Anterior cingulate cortex (tissue), 58 donors: Measurements from ENCODE around the gene RORB.
"Not testable (repeated sequence)": the region's sequence is repeated elsewhere in the genome, so short reads cannot be mapped to it uniquely, and the experiment has no call there.

Experiments
- DNase-seq, 58 donors: peaks; one replicate each; lab custom pipeline; 2025; lab: John Stamatoyannopoulos, UW

Gene RORB

DNA sequence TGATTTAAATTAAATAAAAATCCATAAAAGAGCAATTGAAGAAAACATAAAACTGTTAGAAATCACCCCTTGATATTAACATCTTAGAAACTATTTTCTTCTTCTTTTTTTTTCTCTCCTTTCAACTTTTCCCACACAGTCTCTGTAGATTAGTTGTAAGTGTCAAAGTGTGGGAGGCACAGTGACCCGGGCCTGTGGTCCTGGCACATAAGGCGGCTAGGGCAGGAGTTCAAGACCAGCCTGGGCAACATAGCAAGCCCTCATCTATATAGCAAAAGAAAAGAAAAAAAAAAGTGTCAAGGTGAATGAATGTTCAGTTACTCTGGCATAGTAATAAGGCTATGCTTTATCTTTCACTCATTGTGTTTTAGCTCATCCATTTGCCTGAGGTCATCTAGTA, 14.2 kb downstream of the RORB start:
- no peak for DNase-seq

DNA sequence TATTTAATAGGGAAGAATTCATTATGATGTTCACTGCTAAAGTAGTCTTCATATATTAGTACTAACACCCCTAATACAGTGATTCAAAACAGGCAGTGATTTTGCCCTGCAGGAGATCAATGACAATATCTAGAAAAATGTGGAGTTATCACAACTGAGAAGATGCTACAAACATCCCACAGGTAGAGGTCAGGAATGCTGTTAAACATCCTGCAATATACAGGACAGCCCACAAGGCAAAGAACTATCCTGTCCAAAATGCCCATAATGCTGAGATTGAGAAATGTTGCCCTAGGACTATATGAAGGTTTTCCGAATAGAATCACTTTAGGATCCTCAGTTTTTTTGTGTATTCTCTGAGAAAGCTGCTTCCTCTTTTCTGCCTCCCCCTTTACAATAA, 15.3 kb downstream of the RORB start:
- no peak for DNase-seq

DNA sequence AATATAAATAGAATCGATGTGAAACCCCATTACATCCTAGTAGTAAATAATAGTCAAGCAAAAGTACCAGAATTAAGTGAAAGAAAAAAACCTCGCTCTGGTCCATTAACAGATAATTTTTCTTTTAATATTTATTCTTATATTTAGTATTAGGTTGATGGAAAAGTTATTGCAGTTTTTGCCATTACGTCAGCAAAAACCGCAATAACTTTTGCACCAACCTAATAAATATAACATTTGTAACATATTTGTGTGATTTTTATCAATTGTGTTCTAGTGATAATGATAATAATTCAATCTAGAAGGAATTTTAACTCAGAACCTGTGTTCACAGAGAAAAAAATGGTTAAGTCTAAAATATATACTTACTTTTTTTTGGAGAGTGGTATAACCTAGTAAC, 16.1 kb downstream of the RORB start:
- no peak for DNase-seq

DNA sequence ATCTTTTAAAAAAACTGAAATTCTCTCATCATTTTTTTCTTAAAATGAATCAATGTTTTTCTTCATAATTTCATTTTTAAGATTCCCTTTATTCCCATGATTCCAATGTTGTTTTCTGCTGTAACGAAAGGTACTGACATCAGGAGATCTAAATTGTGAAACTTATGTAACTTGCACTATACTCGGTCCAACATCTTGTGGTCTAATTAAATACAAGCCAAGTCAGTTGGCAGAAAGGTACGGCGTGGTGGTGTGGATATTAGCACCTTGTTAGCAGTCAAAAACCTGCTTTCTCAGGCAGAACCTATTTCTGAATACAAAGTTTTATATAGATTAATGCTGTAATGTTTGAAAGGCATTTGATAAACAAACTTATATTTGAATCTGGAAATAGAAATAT, 20.1 kb downstream of the RORB start:
- DNase-seq: no peak

DNA sequence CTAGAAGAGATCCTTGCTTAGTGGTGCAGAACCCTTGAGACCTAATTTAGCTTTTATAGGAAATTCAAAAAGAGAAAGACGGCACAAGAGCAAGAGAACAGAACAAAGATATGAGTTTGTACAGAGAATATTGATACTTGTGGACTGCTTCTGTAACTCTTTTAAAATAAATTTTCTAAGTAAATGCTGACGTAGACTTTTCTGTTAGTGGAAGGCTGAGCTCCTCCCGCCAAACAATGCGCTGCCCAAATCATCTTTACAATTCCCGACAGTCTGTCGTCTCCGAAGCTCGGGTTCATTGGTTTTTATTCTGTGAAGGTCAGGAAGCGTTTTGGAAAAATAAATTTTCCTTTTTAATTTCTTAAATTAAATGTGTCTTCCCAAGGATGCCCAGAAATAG, 22.3 kb downstream of the RORB start:
- no peak for DNase-seq

GRCh38 chr9:74521009-74521408, 23.9 kb downstream of the RORB start:
- no peak for DNase-seq

DNA sequence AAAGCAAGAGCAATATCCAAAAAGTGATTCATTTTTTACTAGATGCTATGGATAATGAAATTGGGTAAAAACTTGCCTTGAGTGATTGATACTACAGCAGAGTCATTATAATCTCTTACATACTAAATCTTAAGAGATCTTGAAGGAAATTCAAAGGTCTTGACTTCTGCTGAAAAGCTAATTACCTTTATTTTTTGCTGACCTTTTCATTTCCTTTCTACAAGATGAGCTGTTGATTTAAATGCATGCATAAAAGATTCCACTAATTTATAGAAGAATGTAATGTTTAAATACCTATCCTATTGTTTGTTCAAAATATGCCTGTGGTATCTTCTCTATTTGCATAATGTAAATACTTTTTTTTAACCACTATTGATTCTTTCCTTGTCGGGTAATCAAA, 27.2 kb downstream of the RORB start:
- no peak for DNase-seq

DNA sequence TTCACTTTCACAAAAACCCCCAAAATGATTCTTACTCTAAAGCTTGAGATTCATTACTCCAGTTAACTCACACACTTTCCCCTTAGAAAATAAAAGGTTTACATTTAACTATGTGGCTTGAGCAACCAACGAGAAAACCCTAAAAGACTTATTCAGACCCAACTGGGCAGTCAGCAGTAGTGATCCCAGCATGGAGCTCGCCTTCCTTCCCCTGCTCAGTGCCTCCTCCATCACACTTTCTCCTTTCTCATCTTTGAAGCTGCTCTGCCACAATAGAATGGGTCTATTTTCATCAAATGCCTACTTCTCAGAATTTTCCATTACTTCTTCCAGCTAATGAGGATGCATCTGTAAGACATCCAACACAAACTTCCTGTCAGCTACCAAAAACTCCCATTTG, 29.1 kb downstream of the RORB start:
- DNase-seq: no peak

DNA sequence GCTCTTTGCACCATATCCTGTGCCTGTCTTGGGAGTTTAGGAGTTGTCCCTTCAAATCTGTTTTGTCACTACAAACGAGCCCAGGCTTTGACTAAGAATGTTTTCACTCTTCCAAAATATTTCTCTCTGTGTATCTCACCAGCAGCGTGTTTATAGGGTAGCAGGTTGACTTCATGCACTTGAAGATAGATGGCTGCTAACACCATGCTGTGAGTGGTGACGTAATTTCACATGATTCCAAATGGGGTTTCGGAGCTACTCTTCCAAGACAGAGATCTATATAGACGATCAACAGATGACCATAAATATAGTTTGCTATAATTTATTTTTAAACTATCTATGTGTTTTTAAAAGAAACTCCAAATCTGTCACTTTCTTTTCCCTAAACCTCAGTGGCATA, 30.6 kb downstream of the RORB start:
- DNase-seq: no peak

- no peak for DNase-seq
Measured at GRCh38 chr9:74528207-74528606, 31.1 kb downstream of the RORB start.

DNA sequence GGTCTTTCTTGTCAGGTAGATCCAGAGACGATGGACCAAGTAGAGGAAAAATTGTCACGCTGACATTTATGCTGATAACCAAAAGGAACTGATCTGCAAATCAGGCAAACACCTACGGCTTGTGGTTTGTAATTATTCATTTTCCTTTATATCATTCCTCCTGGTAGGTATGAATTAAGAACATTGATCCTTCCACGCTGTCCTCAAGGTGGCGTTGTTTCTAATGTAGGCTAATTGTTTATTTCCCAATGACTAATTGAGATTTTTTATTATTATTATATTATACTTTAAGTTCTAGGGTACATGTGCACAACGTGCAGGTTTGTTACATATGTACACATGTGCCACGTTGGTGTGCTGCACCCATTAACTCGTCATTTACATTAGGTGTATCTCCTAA, 33.3 kb downstream of the RORB start:
- not testable (repeated sequence) for DNase-seq

DNA sequence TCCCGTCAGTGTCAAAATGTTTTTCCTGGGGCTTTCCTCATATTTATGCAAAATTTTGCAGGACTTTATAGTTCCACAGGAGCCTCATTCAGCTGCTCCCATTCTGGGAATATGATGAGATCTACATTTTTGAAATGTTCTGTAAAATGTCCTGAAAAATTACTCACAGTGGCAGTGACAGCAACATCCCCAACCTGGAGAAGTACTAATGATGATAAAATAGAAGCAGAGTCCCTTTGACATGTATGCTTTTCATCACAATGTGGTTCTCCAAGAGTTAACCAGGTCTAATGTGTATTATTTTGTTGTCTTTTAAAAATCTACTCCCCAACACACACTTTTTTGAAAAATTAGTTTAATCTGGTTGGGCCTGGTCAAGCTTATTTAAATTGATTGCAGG, 36.1 kb downstream of the RORB start:
- DNase-seq: no peak

DNA sequence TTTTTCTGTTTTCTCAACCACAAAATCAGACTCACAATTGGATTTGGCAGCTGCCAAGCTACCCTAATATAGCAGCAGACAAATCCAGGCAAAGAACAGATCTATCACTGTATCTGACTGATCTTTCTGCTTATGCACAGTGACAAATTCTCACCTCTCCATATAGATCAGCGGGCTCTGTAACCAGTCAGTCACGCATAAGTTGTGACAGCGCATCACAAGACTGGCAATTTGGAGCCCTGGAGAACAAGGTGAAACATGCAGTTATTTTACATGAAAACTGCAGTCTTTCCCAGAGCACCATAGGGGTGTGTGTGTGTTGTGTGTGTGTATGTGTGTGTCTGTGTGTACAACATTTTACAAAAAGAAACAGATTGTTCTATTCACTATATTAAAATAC, 37.7 kb downstream of the RORB start:
- no peak for DNase-seq

- no peak for DNase-seq
Measured at GRCh38 chr9:74543145-74543544, 46.0 kb downstream of the RORB start.

- peak in 1 of 58 donors; percentile 4 for DNase-seq
Measured at GRCh38 chr9:74551266-74551665, 54.1 kb downstream of the RORB start.

- peak in 16 of 58 donors; percentile 1 to 56 (median 8) for DNase-seq
Measured at GRCh38 chr9:74554751-74555419, 57.8 kb downstream of the RORB start.

- no peak for DNase-seq
Measured at GRCh38 chr9:74555565-74555964, 58.4 kb downstream of the RORB start.

DNA sequence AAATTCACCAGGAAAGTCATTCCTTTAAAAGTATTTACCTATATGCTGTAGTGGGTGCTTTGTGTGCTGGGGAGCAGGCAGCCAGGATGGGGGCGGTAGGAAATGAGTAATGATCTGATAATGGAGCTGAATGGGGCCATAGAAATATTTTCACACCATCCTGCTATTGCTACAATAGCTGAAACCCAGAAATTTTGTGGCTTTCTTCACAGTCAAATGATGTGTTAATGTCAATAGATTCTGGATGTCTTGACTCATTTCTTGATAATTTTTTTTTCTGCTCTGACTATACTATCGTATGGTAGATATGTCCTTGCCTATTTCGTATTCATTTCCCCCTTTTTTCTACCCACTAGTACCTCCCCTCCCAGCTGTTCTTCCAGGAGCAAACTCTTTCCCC, 59.5 kb downstream of the RORB start:
- no peak for DNase-seq

GRCh38 chr9:74557571-74557970, 60.4 kb downstream of the RORB start:
- no peak for DNase-seq

DNA sequence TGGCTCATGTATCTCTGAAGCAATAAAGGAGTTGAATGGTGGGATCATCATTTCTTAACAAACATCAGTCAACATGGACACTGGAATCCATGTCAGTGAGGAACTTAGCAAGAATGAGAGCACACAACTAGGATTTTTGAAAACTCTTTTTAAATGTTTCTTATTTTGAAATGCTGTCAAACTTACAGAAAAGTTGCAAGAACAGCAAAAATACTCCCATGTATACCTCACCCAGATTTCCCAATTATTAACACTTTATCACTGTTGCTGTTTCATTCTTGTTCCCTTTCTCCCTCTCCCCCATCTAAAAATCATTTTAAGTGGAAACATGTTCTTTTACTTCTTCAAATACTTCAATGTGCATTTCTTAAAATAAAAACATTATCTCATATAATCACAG, 65.5 kb downstream of the RORB start:
- DNase-seq: no peak

DNA sequence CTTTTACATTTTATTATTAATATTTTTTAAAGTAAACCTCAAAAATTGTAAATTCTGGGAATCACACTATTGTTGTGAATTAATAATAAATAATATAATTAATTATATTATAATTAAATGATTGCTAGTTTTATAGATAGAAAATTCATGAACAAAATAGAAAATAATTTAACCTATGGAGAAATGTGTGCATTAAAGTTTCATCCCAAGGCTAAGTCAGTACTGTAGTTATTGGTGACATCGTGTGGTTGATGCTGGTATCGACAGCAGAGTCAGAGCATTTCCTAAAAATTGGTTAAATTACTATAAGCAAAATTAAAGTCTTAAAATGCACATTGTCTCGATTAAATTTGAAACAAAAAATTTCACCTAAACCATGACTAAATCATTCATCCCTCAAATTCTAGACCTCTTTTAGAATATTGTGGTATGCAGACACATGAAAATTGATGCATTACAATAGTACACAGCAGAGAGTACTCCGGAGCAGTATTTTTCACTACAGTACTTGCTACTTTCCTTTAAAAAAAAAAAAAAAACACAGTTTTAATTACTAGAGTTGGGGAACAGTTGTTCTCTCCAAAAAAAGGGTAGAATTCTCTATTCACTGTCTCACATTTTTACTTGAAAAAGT, 73.9 kb downstream of the RORB start:
- DNase-seq: peak in 13 of 58 donors; percentile 0 to 26 (median 4)

GRCh38 chr9:74573640-74574191, 76.6 kb downstream of the RORB start:
- no peak for DNase-seq
